ENCODE data around the gene PCDHA3. TPM values are rescaled to one million over a fixed set of nuclear protein-coding genes. Genes with fewer than 3 reads are reported as not detected.
"Not testable (repeated sequence)": the region's sequence is repeated elsewhere in the genome, so short reads cannot be mapped to it uniquely, and the experiment has no call there.

The PCDHA3 gene
- total RNA-seq, result not detected

DNA sequence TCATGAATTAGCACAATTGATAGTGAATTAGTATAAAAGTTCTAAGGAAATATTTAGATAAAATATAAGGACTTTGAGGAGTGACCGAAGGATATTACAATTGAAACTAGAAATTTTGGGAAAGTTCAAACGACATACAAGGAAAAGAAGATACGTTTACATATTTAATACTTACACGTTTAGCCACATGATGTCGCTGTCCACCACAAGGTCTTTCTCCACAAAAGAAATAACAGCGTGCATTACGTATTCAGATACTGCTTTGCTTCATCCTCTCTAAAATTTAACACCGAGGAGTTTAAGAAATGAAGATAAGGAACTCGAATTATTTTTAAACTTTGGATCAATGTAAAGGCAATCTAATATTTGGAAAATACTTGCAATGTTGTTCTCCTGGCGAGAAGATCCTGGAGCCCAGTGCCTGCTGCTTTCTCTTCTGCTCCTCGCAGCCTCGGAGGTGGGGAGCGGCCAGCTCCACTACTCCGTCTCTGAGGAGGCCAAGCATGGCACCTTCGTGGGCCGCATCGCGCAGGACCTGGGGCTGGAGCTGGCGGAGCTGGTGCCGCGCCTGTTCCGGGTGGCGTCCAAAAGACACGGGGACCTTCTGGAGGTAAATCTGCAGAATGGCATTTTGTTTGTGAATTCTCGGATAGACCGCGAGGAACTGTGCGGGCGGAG is at the start of gene PCDHA3:
PCDHA3 (plus strand) TSS at position 242 of the 678 bp plus-strand sequence.
- H3K36me3 Mint-ChIP-seq, result peaks cover 7% of the 10 kb centered on the region
- peaks cover 22% of the 10 kb centered on the region for H3K27me3 Mint-ChIP-seq
- H3K27ac Mint-ChIP-seq, result no peak within 1 kb of the TSS
- ChIA-PET CTCF (no interaction called here), POLR2A (no interaction called here)
- DNase-seq, result no peak
- H3K4me1 Mint-ChIP-seq (ENCODE audit: low read depth), result no peaks in the 10 kb centered on the region
- intact Hi-C loops (cut with micrococcal nuclease), result no loop called here
- H3K9me3 Mint-ChIP-seq, result peaks cover 36% of the 10 kb centered on the region
- no peak within 1 kb of the TSS for H3K4me3 Mint-ChIP-seq

DNA sequence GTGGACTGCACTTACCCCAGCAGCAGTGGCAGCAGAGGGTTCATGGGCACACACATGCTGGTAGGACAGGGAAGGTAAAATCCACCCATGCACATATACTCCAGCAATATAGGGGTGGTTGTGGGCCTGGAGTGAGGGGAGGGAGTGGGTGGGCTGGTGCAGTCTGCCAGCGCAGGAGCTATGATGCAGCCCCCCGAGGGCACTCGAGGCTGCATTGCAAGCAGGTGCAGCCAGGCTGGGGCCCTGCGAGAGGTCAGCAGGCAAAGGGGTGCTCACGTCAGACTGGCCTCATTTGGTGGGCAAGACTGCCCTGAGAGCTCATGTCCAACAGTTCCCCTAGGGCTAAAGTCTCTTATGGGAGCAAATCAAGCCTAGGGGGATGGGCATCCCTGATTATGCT is 47.3 kb upstream of the PCDHA3 start:
- Mint-ChIP-seq H3K36me3 (peaks cover 16% of the 10 kb centered on the region), H3K27ac (no peak overlapping the region), H3K4me1 (ENCODE audit: low read depth) (no peaks in the 10 kb centered on the region), H3K4me3 (peak overlapping the region; percentile 11), H3K27me3 (peaks cover 9% of the 10 kb centered on the region), H3K9me3 (peaks cover 76% of the 10 kb centered on the region)
- POLR2A ChIA-PET, result no interaction called here
- CTCF ChIA-PET, result no interaction called here
- intact Hi-C loops (cut with micrococcal nuclease), result no loop called here
- DNase-seq, result no peak

DNA sequence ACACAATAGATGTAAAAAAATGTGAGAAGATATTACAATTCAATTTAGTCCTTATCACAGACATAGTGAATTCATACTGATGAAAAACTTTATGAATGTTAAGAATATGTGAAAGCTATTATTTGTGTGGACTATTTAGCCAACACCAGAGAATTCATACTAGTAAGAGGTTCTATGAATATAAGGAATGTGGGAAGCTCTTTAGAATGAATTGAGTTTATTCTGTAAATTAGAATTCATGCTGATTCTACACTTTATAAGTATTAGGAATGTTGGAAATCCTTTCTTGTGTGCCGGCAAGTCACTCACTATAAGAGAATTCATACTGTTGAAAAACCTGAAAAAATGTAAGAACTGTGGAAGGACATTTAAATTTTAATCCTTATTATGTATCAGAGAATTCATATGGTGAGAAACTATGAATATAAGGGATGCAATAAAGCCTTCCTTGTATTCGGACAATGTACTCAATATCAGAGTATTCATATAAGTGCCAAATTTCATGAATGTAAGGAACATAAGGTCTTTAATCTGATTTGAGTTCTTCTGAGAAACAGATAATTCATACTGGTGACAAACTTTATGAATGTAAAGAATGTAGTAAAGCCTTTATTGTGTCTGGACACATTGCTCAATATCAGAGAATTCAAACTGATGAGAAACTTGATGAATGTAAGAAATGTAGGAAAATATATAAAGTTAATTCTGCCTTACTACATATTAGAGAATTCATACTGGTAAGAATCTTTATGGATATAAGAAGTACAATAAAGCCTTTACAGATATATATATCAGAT is 36.5 kb upstream of the PCDHA3 start:
- H3K4me1 Mint-ChIP-seq (ENCODE audit: low read depth), result no peaks in the 10 kb centered on the region

DNA sequence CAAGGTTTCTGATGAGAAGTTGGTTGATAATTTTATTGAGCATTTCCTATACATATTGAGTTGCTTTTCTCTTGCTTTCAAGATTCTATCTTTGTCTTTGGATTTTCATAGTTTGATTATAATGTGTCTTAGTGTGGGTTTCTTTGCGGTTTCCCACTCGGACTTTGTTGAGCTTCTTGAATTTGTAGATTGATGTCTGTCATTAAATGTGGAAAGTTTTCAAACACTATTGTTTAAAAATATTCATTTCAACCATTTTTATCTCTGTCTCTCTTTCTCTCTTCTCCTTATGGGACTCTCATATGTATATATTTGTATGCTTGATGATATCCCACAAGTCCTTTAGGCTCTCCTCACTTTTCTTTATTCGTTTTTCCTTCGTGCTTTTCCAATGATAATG is 33.4 kb upstream of the PCDHA3 start:
- no peaks in the 10 kb centered on the region for H3K4me1 Mint-ChIP-seq (ENCODE audit: low read depth)
- peaks cover 26% of the 10 kb centered on the region for H3K36me3 Mint-ChIP-seq
- no peaks in the 10 kb centered on the region for H3K27me3 Mint-ChIP-seq
- H3K27ac Mint-ChIP-seq, result no peak overlapping the region
- H3K9me3 Mint-ChIP-seq, result peaks cover 81% of the 10 kb centered on the region
- POLR2A ChIA-PET, result no interaction called here
- no peak overlapping the region for H3K4me3 Mint-ChIP-seq
- intact Hi-C loops (cut with micrococcal nuclease), result no loop called here
- DNase-seq, result no peak
- CTCF ChIA-PET, result interaction anchor here (0.6 to 1.1 kb wide), 2 partner anchors 431 to 553 kb away, joined by 3 read pairs; partner anchors contain the start of gene TAF7

More for the DNA sequence above, 36.5 kb upstream of the PCDHA3 start:
- Mint-ChIP-seq H3K9me3 (peaks cover 86% of the 10 kb centered on the region), H3K27me3 (peaks cover 2% of the 10 kb centered on the region), H3K36me3 (peaks cover 35% of the 10 kb centered on the region), H3K4me3 (no peak overlapping the region), H3K27ac (no peak overlapping the region)
- POLR2A ChIA-PET, result no interaction called here
- intact Hi-C loops (cut with micrococcal nuclease), result no loop called here
- CTCF ChIA-PET, result interaction anchor here (0.5 kb wide), 1 partner anchor 347 kb away, joined by 3 read pairs; no protein-coding TSS in a partner anchor
- no peak for DNase-seq

DNA sequence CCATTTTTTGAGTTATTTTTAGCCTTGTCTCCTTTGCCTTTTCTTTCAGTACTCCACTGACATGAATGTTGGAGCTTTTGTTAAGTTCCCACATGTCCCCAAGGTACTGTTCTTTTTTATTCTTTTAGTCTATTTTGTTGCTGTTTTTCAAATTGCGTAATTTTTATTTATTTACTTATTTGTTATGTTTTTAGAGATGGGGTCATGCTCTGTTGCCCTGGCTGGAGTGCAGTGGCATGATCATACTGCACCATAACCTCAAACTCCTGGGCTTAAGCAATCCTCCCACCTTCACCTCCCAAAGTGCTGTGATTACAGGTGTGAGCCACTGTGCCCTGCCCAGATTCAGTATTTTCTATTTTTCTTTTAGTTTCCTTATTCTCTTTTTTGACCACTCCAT is 20.3 kb upstream of the PCDHA3 start:
- peaks cover 7% of the 10 kb centered on the region for H3K27me3 Mint-ChIP-seq
- H3K4me1 Mint-ChIP-seq (ENCODE audit: low read depth), result no peaks in the 10 kb centered on the region
- intact Hi-C loops (cut with micrococcal nuclease), result no loop called here
- peaks cover 73% of the 10 kb centered on the region for H3K9me3 Mint-ChIP-seq
- no peak for DNase-seq
- ChIA-PET POLR2A (no interaction called here), CTCF (no interaction called here)
- peaks cover 6% of the 10 kb centered on the region for H3K36me3 Mint-ChIP-seq
- H3K4me3 Mint-ChIP-seq, result no peak overlapping the region
- no peak overlapping the region for H3K27ac Mint-ChIP-seq

DNA sequence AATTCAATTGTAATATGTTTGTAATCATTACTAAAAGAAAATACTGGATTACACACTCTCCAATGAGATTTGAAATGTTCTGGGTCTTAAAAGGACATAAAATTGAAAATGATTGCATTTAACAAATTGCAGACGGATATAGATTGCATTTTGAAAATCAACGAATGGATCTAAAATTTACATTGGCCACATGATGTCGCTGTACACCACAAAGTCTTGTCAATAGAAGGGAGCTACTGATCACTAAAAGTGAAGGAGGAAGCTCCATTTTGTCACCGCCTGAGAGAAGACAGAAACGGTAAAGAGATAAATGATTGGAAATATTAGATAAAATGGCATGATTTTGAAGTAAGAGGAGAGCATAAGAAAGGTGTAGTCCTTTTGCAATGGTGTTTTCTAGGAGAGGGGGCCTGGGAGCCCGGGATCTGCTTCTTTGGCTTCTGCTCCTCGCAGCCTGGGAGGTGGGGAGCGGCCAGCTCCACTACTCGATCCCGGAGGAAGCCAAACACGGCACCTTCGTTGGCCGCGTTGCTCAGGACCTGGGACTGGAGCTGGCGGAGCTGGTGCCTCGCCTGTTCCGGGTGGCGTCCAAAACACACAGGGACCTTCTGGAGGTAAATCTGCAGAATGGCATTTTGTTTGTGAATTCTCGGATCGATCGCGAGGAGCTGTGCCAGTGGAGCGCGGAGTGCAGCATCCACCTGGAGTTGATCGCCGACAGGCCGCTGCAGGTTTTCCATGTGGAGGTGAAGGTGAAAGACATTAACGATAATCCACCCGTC is 14.8 kb upstream of the PCDHA3 start, which contains the start of gene PCDHA1:
PCDHA1 (plus strand) TSS at position 236 of the 782 bp plus-strand sequence.
- ChIA-PET CTCF (interaction anchor here (1.0 kb wide), 1 partner anchor 22 kb away, joined by 3 read pairs; no protein-coding TSS in a partner anchor), POLR2A (no interaction called here)
- DNase-seq, result no peak
- H3K27ac Mint-ChIP-seq, result no peak within 1 kb of the TSS
- peaks cover 22% of the 10 kb centered on the region for H3K36me3 Mint-ChIP-seq
- H3K4me1 Mint-ChIP-seq (ENCODE audit: low read depth), result no peaks in the 10 kb centered on the region
- H3K9me3 Mint-ChIP-seq, result peaks cover 56% of the 10 kb centered on the region
- H3K4me3 Mint-ChIP-seq, result no peak within 1 kb of the TSS
- intact Hi-C loops (cut with micrococcal nuclease), result no loop called here
- peaks cover 24% of the 10 kb centered on the region for H3K27me3 Mint-ChIP-seq

DNA sequence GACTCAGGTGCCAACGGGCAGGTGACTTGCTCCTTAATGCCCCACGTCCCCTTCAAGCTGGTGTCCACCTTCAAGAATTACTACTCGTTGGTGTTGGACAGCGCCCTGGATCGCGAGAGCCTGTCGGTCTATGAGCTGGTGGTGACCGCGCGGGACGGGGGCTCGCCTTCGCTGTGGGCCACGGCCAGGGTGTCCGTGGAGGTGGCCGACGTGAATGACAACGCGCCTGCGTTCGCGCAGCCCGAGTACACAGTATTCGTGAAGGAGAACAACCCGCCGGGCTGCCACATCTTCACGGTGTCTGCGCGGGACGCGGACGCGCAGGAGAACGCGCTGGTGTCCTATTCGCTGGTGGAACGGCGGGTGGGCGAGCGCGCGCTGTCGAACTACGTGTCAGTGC is 13.4 kb upstream of the PCDHA3 start:
- Mint-ChIP-seq H3K27me3 (peaks cover 30% of the 10 kb centered on the region), H3K9me3 (peaks cover 53% of the 10 kb centered on the region), H3K36me3 (peaks cover 22% of the 10 kb centered on the region)
- POLR2A ChIA-PET; CTCF ChIA-PET; intact Hi-C loops (cut with micrococcal nuclease); H3K4me1 Mint-ChIP-seq (ENCODE audit: low read depth); H3K27ac Mint-ChIP-seq; H3K4me3 Mint-ChIP-seq; DNase-seq: not testable (repeated sequence)

DNA sequence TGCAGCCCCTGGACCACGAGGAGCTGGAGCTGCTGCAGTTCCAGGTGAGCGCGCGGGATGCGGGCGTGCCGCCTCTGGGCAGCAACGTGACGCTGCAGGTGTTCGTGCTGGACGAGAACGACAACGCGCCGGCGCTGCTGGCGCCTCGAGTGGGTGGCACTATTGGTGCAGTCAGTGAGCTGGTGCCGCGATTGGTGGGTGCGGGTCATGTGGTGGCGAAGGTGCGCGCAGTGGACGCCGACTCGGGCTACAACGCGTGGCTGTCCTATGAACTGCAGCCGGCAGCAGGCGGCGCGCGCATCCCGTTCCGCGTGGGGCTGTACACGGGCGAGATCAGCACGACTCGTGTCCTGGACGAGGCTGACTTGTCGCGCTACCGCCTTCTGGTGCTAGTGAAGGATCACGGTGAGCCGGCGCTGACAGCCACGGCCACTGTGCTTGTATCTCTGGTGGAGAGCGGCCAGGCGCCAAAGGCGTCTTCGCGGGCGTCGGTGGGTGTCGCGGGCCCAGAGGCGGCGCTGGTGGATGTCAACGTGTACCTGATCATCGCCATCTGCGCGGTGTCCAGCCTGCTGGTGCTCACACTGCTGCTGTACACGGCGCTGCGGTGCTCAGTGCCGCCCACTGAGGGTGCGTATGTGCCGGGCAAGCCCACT is 12.9 kb upstream of the PCDHA3 start:
- H3K27ac Mint-ChIP-seq; POLR2A ChIA-PET; intact Hi-C loops (cut with micrococcal nuclease); H3K4me1 Mint-ChIP-seq (ENCODE audit: low read depth); H3K4me3 Mint-ChIP-seq; DNase-seq; CTCF ChIA-PET: not testable (repeated sequence)
- Mint-ChIP-seq H3K36me3 (peaks cover 22% of the 10 kb centered on the region), H3K9me3 (peaks cover 48% of the 10 kb centered on the region), H3K27me3 (peaks cover 33% of the 10 kb centered on the region)

DNA sequence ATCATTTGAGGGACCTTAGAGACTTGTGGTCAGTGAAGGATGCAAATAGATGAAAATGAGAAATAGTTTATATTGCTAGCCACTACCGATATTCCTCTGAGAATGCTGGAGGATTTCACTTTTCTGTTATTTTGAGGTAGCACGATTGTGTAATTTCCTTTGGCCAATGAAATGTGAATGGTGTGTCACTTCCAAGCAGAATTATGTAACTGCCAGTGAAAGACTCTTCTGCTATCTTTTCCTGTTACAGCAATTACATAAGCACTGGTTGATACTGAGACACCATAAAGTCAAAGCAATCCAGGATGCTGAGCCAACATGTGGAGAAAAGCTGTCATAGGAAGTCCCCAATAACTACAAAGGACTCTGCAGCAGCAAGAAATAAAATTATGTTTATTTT is 9.8 kb upstream of the PCDHA3 start:
- intact Hi-C loops (cut with micrococcal nuclease), result loop anchor here (10.0 kb wide), 1 partner anchor 74 kb away; the partner anchor contains the start of gene PCDHA11
- DNase-seq, result no peak
- ChIA-PET POLR2A (no interaction called here), CTCF (no interaction called here)
- Mint-ChIP-seq H3K4me1 (ENCODE audit: low read depth) (no peaks in the 10 kb centered on the region), H3K4me3 (no peak overlapping the region), H3K27ac (no peak overlapping the region), H3K36me3 (peaks cover 24% of the 10 kb centered on the region), H3K27me3 (peaks cover 37% of the 10 kb centered on the region), H3K9me3 (peaks cover 54% of the 10 kb centered on the region)

DNA sequence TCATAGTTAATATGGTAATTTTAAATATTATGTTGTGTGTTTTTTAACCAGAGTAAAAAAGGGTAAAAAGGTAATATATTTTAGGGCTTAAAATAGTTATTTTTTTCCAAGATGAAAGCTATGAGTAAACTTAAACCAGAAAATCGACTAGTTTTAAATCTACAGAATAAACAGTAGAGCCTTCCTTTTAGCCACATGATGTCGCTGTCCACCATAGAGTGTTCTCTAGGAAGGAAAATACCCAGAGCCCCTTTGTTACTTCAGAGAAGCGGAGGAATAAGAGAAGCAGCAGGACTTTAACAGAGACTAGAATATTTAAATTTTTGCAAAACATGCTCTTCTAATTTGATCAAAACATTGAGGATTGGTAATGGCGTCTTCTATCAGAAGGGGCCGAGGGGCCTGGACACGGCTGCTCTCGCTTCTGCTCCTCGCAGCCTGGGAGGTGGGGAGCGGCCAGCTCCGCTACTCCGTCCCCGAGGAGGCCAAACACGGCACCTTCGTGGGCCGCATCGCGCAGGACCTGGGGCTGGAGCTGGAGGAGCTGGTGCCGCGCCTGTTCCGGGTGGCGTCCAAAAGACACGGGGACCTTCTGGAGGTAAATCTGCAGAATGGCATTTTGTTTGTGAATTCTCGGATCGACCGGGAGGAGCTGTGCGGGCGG is 6.1 kb upstream of the PCDHA3 start, which contains the start of gene PCDHA2:
PCDHA2 (plus strand) TSS at position 258 of the 664 bp plus-strand sequence.
- POLR2A ChIA-PET, result no interaction called here

DNA sequence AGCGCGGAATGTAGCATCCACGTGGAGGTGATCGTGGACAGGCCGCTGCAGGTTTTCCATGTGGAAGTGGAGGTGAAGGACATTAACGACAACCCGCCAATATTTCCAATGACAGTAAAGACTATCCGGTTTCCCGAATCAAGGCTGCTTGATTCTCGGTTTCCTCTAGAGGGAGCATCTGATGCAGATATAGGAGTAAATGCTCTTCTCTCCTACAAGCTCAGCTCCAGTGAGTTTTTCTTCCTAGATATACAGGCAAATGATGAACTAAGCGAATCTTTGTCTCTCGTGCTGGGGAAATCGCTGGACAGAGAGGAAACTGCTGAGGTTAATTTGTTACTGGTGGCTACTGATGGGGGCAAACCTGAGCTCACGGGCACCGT is 5.6 kb upstream of the PCDHA3 start:
- CTCF ChIA-PET, result no interaction called here
- Mint-ChIP-seq H3K9me3 (peaks cover 33% of the 10 kb centered on the region), H3K27ac (no peak overlapping the region), H3K4me3 (no peak overlapping the region), H3K4me1 (ENCODE audit: low read depth) (no peaks in the 10 kb centered on the region), H3K36me3 (peaks cover 8% of the 10 kb centered on the region), H3K27me3 (peaks cover 31% of the 10 kb centered on the region)
- POLR2A ChIA-PET, result no interaction called here
- intact Hi-C loops (cut with micrococcal nuclease), result loop anchor here (10.0 kb wide), 1 partner anchor 70 kb away; the partner anchor contains the start of gene PCDHA11
- DNase-seq, result no peak

More for the DNA sequence above, 6.1 kb upstream of the PCDHA3 start, which contains the start of gene PCDHA2:
- Mint-ChIP-seq H3K4me3 (no peak within 1 kb of the TSS), H3K4me1 (ENCODE audit: low read depth) (no peaks in the 10 kb centered on the region), H3K27ac (no peak within 1 kb of the TSS), H3K9me3 (peaks cover 32% of the 10 kb centered on the region), H3K36me3 (peaks cover 9% of the 10 kb centered on the region), H3K27me3 (peaks cover 29% of the 10 kb centered on the region)
- CTCF ChIA-PET, result no interaction called here
- no peak for DNase-seq
- intact Hi-C loops (cut with micrococcal nuclease), result loop anchor here (10.0 kb wide), 1 partner anchor 70 kb away; the partner anchor contains the start of gene PCDHA11
